Activated T-cell treated with anti-CD3 and anti-CD28 coated beads for 1 hour (primary cell): ENCODE data around the gene CCDC92B.

Experiments used
- DNase-seq: peaks from one replicate; pipeline ENCODE4 v3.0.0-alpha.2; 2020; ENCODE audit warnings: low read depth

Gene CCDC92B

DNA sequence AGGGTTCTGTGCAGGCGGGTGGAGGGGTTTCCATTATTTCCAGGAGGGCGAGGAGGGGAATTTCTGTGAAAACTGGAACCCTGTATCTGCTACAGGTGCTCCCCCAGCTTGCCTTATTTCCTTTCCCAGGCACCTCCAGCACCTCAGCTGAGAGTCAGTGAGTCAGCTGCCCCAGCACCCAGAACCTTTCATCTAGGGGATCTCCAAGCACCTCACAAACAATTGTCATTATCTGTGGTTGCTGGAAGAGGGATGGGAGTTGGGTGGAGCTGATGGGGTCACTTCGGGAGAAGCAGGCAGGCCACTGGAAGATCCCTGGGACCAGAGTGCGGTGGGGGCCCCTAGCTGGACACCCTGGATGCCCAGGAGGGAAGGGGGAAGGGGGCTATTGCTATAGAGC lies 27.8 kb downstream of the CCDC92B start:
- no peak for DNase-seq

DNA sequence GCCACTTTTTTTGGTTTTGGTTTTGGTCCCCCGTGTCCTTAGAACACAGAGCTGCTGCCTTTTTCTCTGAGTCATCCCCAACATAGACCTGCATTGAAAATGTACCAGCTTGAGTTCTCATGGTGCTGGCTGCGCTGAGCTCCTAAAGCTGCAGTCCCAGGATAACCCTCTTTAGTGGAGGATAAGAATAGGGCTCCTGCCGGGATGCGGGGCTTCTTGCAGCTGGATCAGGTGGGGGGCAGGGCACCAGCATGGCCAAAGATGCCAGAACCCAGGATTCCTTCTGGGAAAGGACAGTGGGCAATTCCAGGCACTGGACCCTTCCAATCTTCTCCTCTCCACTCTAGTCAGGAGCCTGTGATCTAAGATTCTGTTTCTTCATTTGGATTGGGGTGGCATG lies 29.6 kb downstream of the CCDC92B start:
- no peak for DNase-seq

DNA sequence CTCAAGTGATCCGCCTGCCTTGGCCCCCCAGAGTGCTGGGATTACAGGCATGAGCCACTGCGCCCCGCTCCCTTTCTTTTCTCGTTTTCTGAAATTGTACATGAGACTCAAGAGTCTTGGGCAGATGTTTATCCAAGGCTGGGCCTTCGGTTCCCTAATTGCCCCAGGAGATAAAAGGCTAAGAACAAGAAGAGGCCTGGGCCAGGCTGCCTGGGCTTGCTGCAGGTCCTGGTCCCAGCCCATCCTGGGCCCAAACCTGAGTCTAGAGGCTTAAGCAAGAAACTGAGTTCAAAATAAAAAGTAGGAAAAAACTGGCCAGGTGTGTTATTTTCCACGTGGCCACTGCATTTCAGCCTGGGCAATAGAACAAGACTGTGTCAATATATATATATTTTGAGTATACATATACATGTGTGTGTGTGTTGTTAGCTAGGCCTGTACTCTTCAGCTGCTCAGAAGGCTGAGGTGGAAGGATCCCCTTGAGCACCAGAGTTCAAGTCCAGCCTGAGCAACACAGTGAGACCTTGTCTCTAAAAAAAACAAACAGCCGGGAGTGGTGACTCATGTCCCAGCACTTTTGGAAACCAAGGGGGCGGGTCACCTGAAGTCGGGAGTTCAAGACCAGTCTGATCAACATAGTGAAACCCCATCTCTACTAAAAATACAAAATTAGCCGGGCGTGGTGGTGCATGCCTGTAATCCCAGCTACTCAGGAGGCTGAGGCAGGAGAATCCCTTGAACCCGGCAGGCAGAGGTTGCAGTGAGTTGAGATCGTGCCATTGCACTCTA lies 31.1 kb downstream of the CCDC92B start:
- DNase-seq = no peak

DNA sequence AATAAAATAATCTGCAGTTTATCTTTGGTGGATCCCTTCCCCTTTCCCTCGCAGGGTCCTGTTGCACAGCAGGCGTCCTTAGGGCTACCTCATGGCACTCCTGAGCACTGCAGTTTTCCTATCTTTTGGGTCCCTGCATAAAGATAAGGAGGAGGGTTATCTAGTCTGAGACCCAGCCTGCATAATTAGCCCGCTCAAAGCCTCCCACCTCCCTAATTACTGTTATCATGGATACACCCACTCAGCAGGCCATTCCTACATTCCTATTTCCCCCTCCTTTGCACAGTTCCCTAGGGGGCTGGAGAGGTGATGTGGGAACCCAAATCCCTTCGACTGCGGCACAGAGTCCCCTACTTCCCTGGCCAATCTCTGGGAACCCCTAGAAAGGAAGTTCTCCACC lies 32.8 kb downstream of the CCDC92B start:
- no peak for DNase-seq

DNA sequence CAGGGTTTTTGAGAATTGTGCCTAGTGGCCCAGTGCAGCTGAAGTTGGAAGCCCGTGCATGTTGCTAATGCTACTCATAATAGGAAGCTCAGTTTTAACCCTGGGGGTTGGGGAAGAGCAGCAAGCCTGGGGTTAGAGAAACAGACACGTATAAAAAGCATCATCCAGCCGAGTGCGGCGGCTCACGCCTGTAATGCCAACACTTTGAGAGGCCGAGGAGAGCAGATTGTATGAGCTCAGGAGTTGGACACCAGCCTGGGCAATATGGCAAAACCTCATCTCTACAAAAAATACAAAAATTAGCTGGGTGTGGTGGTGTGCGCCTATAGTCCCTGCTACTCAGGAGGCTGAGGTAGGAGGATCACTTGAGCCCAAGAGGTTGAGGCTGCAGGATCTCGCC lies 35.6 kb downstream of the CCDC92B start:
- DNase-seq = no peak

DNA sequence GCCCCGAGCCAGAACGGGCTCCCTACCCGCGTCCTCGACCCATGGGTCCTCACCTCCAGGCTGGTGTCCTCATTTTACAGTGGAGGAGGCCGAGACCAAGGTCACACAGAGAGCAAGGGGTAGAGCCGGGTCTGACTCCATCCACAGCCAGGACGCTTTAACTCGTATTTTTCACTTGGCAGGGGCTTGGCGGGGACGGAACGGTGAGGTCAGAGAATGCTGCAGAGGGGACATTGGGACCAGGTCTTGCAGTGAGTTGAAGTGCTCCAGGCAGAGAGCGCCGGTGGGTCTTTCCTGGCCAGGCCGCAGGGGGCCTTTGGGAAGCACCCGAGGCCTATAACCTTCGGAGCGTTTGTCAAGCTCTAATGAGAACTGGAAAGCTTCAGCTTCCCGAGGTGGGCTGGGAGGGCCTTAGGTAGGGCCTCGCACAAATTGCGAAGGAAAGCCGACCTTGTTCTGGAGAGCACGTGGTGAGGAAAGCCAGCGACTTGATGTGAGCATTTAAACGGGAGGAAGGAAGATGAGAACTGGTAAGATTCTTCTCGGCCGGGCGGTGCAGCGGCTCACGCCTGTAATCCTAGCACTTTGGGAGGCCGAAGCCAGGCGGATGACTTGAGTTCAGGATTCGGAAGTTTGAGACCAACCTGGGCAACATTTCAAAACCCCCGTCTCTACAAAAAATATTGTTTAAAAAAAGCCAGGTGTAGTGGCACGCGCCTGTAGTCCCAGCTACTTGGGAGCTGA lies 37.0 kb downstream of the CCDC92B start:
- no peak for DNase-seq

DNA sequence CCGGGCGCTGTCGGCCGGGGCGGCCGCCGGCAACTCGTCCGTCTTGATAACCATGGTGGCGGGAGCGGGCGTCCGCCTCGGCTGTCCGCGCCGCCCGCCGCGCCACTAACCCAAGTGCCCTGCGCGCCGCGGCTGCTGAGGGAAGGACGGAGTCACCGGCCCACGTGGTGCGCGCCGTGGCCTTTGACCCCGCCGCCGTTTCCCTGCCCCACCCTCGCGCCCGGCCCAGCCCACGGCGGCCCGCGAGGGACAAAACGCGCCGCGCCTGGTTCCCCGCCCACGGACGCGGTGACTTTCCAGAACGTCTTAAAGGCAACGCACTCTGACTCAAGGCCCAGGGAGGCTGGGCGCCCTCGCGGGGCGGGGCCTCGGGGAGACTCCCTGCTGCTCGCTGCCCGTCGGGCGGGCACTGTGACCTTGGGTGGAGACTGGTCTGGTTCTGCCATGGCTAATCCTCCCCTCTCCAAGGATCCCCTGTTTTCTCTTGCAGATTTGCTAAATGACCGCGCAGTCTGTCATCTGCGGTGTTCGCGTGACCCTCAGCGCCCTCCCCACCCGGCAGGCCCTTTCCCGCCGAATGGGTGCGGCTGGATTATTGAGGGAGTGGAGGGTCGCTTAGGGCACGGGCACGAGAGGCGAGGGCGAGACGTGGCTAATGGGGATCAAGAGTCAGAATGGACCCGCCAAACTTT lies 37.7 kb downstream of the CCDC92B start, which contains the start of gene CLUH:
CLUH (minus strand) TSS at position 157 of the 692 bp plus-strand sequence; CDS start at position 54, 103 bp downstream.
- peak; percentile 94 for DNase-seq

DNA sequence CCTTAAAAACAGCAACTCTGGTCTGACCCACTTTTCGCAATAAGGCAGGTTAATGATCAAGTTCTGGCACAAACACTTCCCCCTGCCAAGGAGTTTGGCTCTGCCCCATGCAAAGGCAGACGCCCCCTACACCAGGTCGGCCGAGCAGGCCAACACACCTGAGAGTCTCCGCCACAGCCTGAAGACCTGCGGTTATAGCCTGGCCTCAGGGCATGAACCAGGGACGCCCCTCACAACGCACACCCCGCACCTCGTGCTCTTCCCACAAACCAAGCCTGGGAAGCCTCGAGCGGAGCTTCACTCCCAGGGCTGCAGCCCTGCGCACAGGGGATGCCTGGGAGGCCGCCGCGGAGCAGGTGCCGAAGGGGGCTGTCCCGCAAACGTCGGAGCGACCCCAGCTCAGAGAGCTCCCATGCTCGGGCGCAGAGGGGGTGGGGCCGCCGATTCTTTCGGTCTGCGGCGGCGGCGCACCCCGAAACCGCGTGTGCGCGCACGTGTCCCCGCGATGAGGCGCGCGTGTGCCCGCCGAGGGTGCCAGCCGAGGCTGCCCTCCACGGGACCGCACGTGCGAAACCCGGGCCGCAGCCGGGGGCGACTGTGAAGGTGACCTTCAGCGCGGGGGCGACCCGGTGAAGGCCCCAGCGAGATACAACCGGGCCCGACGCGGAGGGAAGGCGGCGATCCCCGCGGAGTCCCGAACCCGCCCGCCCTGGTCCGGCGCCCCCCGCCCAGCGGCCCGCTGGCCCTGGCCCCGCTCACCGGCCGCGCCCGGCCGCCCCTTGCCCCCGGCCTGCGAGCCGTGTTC lies 38.4 kb downstream of the CCDC92B start:
- no peak for DNase-seq

DNA sequence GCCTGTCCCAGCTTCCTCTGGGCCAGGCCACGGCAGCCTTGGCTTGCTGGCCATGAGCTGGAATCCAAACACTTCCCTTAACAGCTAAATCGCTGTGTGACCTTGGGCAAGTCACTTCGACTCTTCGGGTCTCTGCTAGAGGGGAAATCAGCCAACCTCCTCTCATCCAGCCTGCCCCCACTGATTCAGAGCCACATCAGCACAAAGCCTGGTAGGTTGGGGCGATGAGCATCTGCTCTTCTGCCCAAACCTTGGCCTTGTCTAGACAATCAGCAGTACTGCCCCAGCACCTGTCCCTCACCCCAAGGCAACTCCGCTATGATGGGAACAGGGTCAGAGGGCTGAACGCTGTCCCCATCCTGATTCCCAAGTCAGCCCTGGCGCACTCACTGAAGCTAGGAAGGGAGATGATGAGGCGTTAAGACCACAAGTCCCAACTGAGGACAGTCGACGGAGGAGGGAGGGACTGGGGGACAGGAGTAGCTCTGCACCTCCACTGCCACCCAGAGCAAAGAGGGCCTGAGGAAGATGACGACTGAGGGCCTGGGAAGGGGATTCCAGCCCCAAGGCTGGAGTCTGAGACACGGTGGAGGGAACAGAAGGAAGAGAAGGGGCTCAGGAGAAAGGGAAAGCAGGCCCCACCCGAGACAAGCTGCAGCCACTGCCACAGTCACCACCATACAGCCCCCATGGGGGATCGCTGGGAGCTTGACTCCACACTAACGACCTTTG lies 39.2 kb downstream of the CCDC92B start:
- no peak for DNase-seq

DNA sequence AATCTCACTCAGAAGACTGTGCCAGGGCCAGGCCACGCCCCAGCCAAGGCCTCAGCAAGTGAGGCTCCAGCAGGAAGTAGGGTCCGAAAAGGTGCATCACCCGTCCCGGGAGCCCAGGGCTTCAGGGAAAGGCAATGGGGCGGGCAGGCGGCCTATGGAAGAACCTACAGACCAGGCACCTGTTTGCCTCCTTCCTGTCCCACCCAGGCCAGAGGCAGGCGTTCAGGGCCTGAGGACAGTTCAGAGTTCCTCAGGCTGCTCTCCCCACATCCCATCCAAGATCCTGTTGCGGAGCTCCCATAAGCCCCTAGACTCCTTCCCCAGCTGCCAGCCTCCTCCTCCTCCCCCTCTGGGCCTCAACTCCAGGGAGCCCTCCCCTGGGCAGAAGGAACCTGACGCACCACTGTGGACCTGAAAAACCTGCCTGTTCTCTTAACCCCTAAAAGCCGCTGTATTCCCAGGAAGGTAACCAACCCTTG lies 40.2 kb downstream of the CCDC92B start:
- no peak for DNase-seq

DNA sequence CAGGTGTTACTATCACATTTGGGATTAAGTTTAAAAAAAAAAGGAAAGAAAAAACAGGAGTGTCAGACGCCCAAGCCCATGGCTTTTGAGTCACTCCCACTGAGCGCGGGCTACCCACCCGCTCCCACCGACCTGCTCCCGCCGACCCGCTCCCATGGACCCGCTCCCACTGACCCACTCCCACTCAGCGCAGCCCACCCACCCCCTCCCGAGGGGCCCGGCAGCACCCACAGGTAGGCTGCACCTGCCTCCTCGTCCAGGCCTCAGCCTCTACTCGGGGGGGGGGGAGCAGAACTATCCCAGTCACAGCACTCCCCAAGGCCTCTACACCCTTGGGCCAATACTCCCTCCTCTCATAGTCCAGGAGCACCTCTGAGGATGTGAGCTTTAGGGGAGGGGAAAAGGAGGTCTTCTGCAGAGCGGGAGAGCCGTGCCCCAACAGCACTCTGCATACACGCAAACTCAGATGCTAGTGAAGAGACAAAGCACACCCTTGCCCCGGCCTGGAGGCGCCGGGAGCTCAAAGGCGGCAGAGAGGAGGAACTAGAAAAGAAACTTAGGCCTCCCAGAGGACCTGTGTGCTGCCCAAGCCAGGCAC lies 40.8 kb downstream of the CCDC92B start:
- no peak for DNase-seq

DNA sequence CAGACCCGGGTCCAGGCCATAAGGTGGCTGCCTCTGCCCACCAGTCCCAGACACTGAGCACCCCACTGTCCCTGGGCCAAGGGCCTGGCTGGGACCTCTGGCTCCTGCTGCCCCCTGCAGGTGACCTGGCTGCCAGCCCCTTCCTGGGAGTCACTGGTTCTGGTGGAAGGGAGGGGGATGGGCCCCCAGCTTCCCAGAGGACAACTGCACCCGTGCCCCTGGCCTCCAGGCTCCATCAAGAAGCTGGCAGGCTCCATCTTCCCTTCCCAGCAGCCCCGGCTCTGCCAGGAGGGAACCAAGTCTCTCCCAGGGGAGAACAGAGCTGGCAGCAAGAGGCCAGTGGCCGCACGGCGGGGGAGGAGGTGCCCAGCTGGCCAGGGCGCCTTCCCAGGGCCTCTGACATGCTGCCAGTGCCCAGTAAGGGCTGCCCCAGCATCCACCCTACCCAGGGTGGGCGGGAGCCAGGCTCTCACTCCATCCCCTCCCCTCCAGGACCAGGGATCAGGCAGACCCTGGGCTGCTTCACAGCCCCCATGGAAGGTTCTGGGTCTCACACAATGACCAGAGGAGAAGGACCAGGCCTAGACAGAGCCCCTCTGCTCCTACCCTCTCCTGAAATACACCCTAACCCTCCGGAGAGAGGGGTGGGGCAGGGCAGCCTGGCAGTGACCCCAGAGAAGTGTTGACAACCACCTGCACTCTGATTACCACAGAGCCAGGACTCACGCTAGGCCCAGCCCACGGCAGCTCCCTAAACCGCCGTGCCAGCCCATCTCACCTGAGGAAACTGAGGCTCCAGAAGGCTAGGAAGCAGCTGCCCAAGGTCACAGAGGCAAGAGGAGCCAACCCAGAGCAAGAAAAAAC lies 41.5 kb downstream of the CCDC92B start:
- DNase-seq = no peak

DNA sequence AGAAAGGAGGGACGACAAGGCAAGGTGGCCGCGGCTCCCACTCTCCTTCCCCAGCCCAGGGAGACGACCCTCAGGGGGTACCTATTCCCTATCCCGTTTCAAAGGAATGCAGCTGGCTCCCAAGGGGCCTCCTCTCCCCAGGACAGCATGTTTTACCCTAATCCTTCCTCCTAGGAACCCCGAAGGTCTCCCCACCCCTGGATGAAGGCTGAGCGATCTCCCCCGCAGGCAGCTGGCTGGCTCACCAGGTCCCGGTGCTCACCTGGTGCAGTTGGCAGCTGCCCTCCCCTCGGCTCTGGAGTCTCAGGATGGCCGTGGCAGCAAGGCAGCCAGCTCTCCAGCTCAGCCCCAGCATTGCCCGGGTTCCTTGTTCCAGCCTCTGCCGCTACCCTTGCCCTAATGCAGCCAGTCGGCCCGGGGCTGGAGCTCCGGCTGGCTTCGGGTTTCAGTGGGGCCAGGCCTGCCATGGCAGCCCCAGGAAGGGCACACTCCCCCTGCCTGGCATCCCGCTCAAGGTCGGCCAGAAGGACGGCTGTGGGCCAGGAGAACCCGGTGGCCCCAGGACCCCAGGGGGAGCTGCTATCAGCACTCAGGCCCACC lies 42.4 kb downstream of the CCDC92B start:
- DNase-seq = no peak

DNA sequence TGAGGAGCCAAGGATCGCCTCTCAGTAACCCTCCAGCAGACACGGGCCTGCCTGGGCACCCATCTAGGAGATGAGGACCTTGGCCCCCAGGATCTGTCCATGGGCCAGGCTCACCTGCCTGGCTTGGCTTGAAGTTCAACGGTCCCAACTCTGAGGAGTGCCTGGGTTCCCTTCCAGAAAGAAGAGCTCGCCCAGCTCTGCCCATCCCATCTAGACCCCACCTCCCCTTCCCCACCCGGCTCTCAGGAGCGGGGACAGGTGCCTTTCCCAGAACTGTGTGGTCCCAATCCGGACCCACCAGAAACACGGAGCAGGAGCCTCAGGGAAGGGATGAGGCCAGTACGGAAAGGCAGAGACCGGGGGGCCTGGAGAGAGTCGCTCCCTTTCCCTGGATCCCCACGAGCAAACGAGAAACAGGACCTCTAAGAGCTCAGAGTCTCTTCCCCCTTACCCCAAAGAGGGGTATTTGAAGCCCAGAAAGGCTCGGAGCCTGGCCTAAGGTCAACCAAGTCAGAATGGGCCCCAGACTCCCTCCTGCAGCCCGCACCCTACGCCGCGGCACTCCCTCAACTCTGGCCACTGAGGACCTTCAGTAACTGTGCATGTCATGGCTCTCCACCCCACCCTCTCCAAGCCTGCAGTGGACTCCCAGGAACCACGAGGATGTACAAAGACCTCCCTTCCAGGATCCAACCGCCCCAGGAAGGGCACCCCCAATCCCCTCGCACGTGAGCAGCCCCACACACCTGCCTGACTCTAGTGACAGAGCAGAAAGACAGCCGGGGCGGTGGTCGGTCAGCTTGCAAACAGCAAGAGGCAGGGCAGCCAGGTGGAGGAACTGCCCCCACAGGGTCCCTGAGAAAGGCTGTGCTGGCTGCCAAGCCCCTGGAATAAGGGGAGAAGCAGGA lies 43.3 kb downstream of the CCDC92B start:
- no peak for DNase-seq

DNA sequence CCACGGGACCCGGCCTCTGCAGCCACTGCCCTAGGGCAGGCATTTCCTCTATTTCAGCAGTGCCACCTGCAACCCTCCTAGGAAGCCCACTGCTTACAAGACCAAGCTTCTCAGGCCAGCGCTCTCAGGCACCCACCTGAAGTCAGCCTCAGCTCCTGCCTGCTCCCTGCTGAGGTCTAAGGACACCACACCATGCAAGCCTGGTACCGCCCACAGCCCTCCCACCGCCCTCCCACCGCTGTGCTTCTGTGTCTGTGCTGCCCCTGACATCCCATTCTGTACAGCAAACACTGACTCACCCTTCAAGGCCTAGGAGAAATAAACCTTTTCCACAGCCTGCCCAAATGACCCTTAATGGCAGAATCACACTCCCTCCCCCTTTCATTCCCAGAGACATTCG lies 44.2 kb downstream of the CCDC92B start:
- no peak for DNase-seq

DNA sequence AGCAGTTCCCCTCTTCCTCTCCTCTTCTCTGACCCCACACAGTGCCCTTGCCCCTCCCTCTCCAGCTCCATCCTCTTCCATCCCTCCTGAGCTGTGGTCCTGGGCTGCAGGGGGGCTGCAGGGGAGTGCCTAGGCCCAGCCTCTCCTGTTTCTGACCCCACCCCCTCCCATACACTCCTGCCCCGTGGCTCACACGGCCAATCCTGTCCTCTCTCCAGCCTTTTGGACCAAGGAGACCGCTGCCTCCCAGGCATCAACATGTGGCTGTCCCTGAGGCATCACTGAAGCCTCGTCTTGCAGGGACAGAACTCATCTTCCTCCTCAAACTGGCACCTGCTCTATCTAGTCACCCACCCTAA lies 44.6 kb downstream of the CCDC92B start:
- no peak for DNase-seq

DNA sequence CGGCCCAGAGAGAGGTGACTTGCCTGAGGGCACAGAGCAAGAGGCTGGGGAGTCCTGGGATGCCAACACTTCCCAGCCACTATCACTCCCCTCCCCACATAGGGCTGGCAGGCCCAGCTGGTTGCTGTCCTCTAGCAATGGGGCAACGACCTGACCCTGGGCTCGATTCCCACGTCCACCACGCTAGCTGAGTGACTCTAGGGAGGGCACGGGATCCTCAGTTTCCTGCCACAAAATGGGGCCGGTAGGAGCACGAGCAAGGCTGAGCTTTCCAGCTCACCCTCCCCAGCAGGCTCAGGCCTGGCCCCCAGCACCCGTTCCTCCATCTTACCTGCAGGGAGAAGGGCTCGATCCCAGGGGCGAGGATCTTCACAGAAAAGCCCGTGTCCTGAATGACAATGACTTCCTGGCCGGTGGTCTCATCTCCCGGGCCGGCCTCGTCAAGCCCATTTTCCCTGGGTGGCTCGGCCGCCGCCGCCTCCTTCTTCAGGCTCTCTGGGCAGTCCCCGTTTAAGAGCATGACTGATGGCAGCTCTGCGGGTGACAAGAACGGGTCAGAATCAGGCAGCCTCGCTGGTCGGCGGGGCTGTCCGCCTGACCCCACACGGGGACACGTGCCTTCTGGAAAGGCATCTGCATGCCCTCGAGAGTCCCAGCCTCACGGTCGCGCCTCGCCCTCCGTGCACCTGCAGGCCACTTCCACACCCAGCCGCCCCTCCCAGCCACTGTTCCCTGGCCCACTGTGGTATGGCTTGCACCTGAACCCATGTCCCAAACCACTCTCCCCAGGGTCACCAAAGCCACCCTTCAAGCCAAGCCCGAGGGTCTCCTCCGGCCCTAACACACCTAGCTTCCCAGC lies 45.2 kb downstream of the CCDC92B start:
- DNase-seq = no peak
